ENCODE data around the gene P2RX6. TPM values are rescaled to one million over a fixed set of nuclear protein-coding genes. Genes with fewer than 3 reads are reported as not detected.

The P2RX6 gene
- total RNA-seq, 2 donors from 2014 or later, result 0.29 to 0.30 TPM

- peaks cover under 1% of the 10 kb centered on the region for H3K4me1 Mint-ChIP-seq (ENCODE audit: low read depth)
- H3K9me3 Mint-ChIP-seq, result no peaks in the 10 kb centered on the region
- no peak overlapping the region for H3K27ac Mint-ChIP-seq
- DNase-seq (no peak), ATAC-seq (replicated peaks in 1 of 2) (no peak)
- no peaks in the 10 kb centered on the region for H3K27me3 Mint-ChIP-seq (ENCODE audit: low read depth)
- no peaks in the 10 kb centered on the region for H3K36me3 Mint-ChIP-seq (ENCODE audit: insufficient read depth in 2 of 2)
- no peak overlapping the region for H3K4me3 Mint-ChIP-seq
These were observed 58.5 kb downstream of the P2RX6 start for GRCh38 chr22:21073482-21073881.

GRCh38 chr22:21074102-21074715 lies 59.2 kb downstream of the P2RX6 start:
- DNase-seq (no peak), ATAC-seq (replicated peaks in 1 of 2) (no peak)
- Mint-ChIP-seq H3K27ac (no peak overlapping the region), H3K4me3 (no peak overlapping the region), H3K9me3 (no peaks in the 10 kb centered on the region), H3K27me3 (ENCODE audit: low read depth) (no peaks in the 10 kb centered on the region), H3K36me3 (ENCODE audit: insufficient read depth in 2 of 2) (no peaks in the 10 kb centered on the region), H3K4me1 (ENCODE audit: low read depth) (no peaks in the 10 kb centered on the region)

GRCh38 chr22:21075516-21076138 lies 60.7 kb downstream of the P2RX6 start:
- no peak for DNase-seq
- no peak overlapping the region for H3K27ac Mint-ChIP-seq
- no peaks in the 10 kb centered on the region for H3K27me3 Mint-ChIP-seq (ENCODE audit: low read depth)
- H3K4me1 Mint-ChIP-seq (ENCODE audit: low read depth), result no peaks in the 10 kb centered on the region
- H3K4me3 Mint-ChIP-seq, result no peak overlapping the region
- no peaks in the 10 kb centered on the region for H3K9me3 Mint-ChIP-seq
- no peaks in the 10 kb centered on the region for H3K36me3 Mint-ChIP-seq (ENCODE audit: insufficient read depth in 2 of 2)
- ATAC-seq (replicated peaks in 1 of 2), result no peak

- no peak for DNase-seq
- Mint-ChIP-seq H3K36me3 (ENCODE audit: insufficient read depth in 2 of 2) (no peaks in the 10 kb centered on the region), H3K4me1 (ENCODE audit: low read depth) (no peaks in the 10 kb centered on the region), H3K27me3 (ENCODE audit: low read depth) (no peaks in the 10 kb centered on the region), H3K9me3 (no peaks in the 10 kb centered on the region), H3K27ac (no peak overlapping the region), H3K4me3 (no peak overlapping the region)
- no peak for ATAC-seq (replicated peaks in 1 of 2)
These were observed 62.1 kb downstream of the P2RX6 start for GRCh38 chr22:21076912-21077625.

Other genes with a start within 250 kb of the P2RX6 start
- not detected for gene SERPIND1, start 241.1 kb upstream of the P2RX6 start, total RNA-seq
- gene PI4KA, start 156.4 kb upstream of the P2RX6 start, total RNA-seq, result 10 to 100 TPM; 60.4 to 63.1 TPM
- gene SNAP29, start 156.2 kb upstream of the P2RX6 start, total RNA-seq, result 10 to 100 TPM; 19.8 to 21.0 TPM
- 10 to 100 TPM; 70.4 to 71.5 TPM for gene CRKL, start 97.8 kb upstream of the P2RX6 start, total RNA-seq
- under 1 TPM in 1 of 2 donors, not detected in 1; 0.58 TPM for gene AIFM3, start 47.9 kb upstream of the P2RX6 start, total RNA-seq
- 10 to 100 TPM; 30.6 to 42.8 TPM for gene LZTR1, start 32.9 kb upstream of the P2RX6 start, total RNA-seq
- 10 to 100 TPM; 29.5 to 31.2 TPM for gene THAP7, start 13.0 kb upstream of the P2RX6 start, total RNA-seq
- gene SLC7A4, start 17.4 kb downstream of the P2RX6 start, total RNA-seq, result not detected
- gene LRRC74B, start 30.8 kb downstream of the P2RX6 start, total RNA-seq, result not detected